ENCODE data around the gene GPR25. TPM values are rescaled to one million over a fixed set of nuclear protein-coding genes. Genes with fewer than 3 reads are reported as not detected.
A peak's percentile ranks its signal among the peaks of the same experiment; 100 is the strongest.

GPR25 gene
- total RNA-seq, 1 experiment from 2014 or later: not detected

GRCh38 chr1:200890818-200891773, 18.3 kb downstream of the GPR25 start (continued):
- TF ChIP-seq AFF4 (CRISPR knock-in tag; IDR thresholded peaks at IDR 0.05; ENCODE audit: borderline replicate concordance) (no peak; the same call in 1 of the 2 replicates), TP53 (CRISPR knock-in tag; IDR thresholded peaks at IDR 0.05) (peak; percentile 60; the same call in 1 of the 2 replicates), GABPB1 (CRISPR knock-in tag; IDR thresholded peaks at IDR 0.05) (peak; percentile 40; the same call in 1 of the 2 replicates), E2F1 (CRISPR knock-in tag; IDR thresholded peaks at IDR 0.05) (no peak), IRF2 (CRISPR knock-in tag; IDR thresholded peaks at IDR 0.05; ENCODE audit: borderline replicate concordance, low read depth) (no peak), ZBTB43 (CRISPR knock-in tag; IDR thresholded peaks at IDR 0.05) (no peak), PRDM15 (CRISPR knock-in tag; IDR thresholded peaks at IDR 0.05) (no peak), IRF1 (CRISPR knock-in tag; IDR thresholded peaks at IDR 0.05) (0 out of 2 replicates have a peak, but pooled peaks have one; percentile 3), ZNF263 (CRISPR knock-in tag; IDR thresholded peaks at IDR 0.05; ENCODE audit: low read depth) (peak; percentile 77), ZNF219 (CRISPR knock-in tag; IDR thresholded peaks at IDR 0.05; ENCODE audit: borderline replicate concordance) (no peak), SMAD4 (CRISPR knock-in tag; IDR thresholded peaks at IDR 0.05) (no peak), ZBTB21 (CRISPR knock-in tag; IDR thresholded peaks at IDR 0.05; ENCODE audit: borderline replicate concordance) (no peak), ATF3 (CRISPR knock-in tag; conservative IDR thresholded peaks at IDR 0.05) (no peak), ELF4 (CRISPR knock-in tag; IDR thresholded peaks at IDR 0.05; ENCODE audit: low read depth) (no peak), PREB (CRISPR knock-in tag; IDR thresholded peaks at IDR 0.05; ENCODE audit: borderline replicate concordance) (no peak), SOX15 (CRISPR knock-in tag; IDR thresholded peaks at IDR 0.05) (no peak), ATF2 (CRISPR knock-in tag; IDR thresholded peaks at IDR 0.05; ENCODE audit: borderline replicate concordance, low read depth) (no peak; the same call in 1 of the 2 replicates), CBFB (CRISPR knock-in tag; IDR thresholded peaks at IDR 0.05; ENCODE audit: low read depth) (no peak), ZNF138 (CRISPR knock-in tag; conservative IDR thresholded peaks at IDR 0.05) (no peak), JAZF1 (CRISPR knock-in tag; IDR thresholded peaks at IDR 0.05) (no peak), FOXP4 (CRISPR knock-in tag; IDR thresholded peaks at IDR 0.05) (no peak)

Data from WTC11 (cell line).